Upper lobe of left lung (tissue), 4 donors: ENCODE measurements around the gene RNH1.

Experiments
- CTCF ChIP-seq, 6 experiments: fragments of 450-650 bp in 4 of 6; fragments of 200-600 bp in 2 of 6; sonication (generic) in 2 of 6; IDR thresholded peaks; one replicate each; pipeline ENCODE4 v1.5.1; 2016 to 2019; ENCODE audit warnings: antibody characterized with exemption in 6 of 6
- EP300 ChIP-seq, 4 donors: sonication (generic); formaldehyde crosslinking; IDR thresholded peaks; one replicate each; pipeline ENCODE4 v1.5.1; 2017; ENCODE audit warnings: antibody characterized with exemption in 4 of 4, control low read depth in 2 of 4
- POLR2A ChIP-seq, 4 donors: fragments of 450-650 bp; IDR thresholded peaks; one replicate each; pipeline ENCODE4 v1.5.1; 2016 to 2017; ENCODE audit warnings: antibody characterized with exemption in 4 of 4, mild to moderate bottlenecking in 2 of 4
- POLR2AphosphoS5 ChIP-seq, 2 donors: sonication (generic); formaldehyde crosslinking; IDR thresholded peaks; one replicate each; pipeline ENCODE4 v1.5.1; 2017; ENCODE audit warnings: antibody characterized with exemption in 2 of 2

- TF ChIP-seq CTCF (IDR thresholded peaks at IDR 0.05) (peak in 3 of 6 experiments; percentile 8 to 60 (median 24)), POLR2AphosphoS5 (IDR thresholded peaks at IDR 0.05) (peak; percentile 94 to 95), POLR2A (IDR thresholded peaks at IDR 0.05) (peak in 3 of 4 donors; percentile 61 to 86 (median 78)), EP300 (IDR thresholded peaks at IDR 0.05) (peak in 1 of 4 donors; percentile 74)
Measured at GRCh38 chr11:449889-450808, 56.9 kb downstream of the RNH1 start, which contains the start of gene PTDSS2.
